NT2/D1 (cell line): ENCODE results near the gene CDK5RAP1.

Experiments used
- SUZ12 ChIP-seq: IDR thresholded peaks from 2 replicates; pipeline ENCODE4 v1.6.1; 2011; ENCODE audit not compliant: insufficient read length, insufficient read depth; ENCODE audit errors: extremely low read depth
- YY1 ChIP-seq: IDR thresholded peaks from 2 replicates; pipeline ENCODE4 v1.6.1; 2011; ENCODE audit not compliant: insufficient read length, insufficient read depth

- TF ChIP-seq YY1: no peak
- no peak for TF ChIP-seq SUZ12
Observed at GRCh38 chr20:33434434-33434833, 33.1 kb upstream of the CDK5RAP1 start.
